GM12864 (cell line): ENCODE results near the gene PGA3.
"Not testable (repeated sequence)": the region's sequence is repeated elsewhere in the genome, so short reads cannot be mapped to it uniquely, and the experiment has no call there.

Experiments
- DNase-seq: peaks from one replicate; pipeline ENCODE4 v3.0.0-alpha.2; 2011; ENCODE audit warnings: low read depth
- H3K4me3 ChIP-seq: 2 replicates; pipeline ENCODE4 v1.5.1; 2011; ENCODE audit warnings: mild to moderate bottlenecking, low read depth, low read length, control low read depth
- TF ChIP-seq, protein P1 (sequence below): IDR thresholded peaks from 2 replicates; pipeline ENCODE4 v1.5.1; 2011; ENCODE audit warnings: low read depth, mild to moderate bottlenecking, moderate library complexity, low read length, control low read depth, inconsistent platforms; ENCODE audit errors: missing control alignments

The PGA3 gene

DNA sequence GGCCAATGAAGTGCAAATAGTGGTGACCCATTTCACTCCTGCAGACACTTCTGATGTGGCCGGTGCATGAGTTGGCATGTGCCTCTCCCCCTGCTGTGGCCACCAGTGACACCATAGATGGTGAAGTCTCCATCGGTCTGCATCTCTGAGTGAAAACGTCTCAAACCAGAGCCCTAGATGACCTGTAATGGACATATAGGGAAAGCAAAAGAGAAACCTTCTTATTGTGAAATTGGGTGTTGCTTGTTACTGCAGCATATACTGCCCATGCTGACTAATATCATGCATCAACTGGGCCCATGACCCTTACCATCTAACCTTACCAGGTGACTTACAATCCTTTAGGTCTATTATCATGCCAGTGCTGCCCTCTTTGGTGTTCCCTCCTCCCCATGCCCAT is 30.4 kb upstream of the PGA3 start:
- H3K4me3 ChIP-seq, result no peak overlapping the region
- TF ChIP-seq, protein P1, sequence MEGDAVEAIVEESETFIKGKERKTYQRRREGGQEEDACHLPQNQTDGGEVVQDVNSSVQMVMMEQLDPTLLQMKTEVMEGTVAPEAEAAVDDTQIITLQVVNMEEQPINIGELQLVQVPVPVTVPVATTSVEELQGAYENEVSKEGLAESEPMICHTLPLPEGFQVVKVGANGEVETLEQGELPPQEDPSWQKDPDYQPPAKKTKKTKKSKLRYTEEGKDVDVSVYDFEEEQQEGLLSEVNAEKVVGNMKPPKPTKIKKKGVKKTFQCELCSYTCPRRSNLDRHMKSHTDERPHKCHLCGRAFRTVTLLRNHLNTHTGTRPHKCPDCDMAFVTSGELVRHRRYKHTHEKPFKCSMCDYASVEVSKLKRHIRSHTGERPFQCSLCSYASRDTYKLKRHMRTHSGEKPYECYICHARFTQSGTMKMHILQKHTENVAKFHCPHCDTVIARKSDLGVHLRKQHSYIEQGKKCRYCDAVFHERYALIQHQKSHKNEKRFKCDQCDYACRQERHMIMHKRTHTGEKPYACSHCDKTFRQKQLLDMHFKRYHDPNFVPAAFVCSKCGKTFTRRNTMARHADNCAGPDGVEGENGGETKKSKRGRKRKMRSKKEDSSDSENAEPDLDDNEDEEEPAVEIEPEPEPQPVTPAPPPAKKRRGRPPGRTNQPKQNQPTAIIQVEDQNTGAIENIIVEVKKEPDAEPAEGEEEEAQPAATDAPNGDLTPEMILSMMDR, result no peak

DNA sequence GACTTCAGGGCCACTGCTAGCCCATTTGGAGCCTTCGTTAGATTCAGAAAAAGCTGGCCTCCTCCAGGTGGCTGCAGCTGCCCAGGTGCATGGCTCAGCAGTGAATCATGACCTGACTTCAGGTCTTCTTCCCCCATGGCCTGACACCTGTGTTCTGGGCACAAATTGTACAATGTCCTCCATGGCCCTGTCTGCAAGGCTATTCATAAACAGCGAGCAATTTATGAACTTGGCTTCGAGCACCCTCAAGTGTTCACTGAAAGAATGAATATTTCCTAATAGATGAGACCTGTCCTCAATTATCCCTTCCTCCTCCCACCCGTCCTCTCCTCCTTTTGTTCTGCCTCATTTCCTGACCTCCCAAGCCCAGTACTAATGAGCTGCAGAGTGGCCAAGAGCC is 29.9 kb upstream of the PGA3 start:
- no peak overlapping the region for H3K4me3 ChIP-seq
- TF ChIP-seq, protein P1, result peak; percentile 32
- DNase-seq, result no peak

More for the DNA sequence above, 30.4 kb upstream of the PGA3 start:
- no peak for DNase-seq

DNA sequence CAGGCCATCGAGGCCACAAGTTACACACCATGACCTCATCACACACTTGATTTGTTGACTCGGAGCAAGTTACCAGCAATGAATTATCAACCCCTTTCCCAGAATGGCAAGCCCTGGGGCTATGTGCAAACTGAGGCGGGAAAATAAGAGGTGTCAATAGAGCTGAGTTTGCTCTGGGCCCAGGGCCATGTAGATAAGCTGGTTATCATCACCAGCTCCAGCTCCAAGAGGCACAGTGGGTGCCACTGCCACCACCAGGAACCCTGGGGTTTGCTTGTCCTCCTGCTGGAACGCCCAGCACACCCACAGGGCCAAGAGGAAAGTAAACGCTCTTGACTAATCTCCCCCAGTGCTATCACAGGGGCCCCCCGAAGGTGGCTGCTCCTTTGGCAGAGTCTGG is 29.0 kb upstream of the PGA3 start:
- TF ChIP-seq, protein P1, result no peak
- no peak for DNase-seq
- no peak overlapping the region for H3K4me3 ChIP-seq

DNA sequence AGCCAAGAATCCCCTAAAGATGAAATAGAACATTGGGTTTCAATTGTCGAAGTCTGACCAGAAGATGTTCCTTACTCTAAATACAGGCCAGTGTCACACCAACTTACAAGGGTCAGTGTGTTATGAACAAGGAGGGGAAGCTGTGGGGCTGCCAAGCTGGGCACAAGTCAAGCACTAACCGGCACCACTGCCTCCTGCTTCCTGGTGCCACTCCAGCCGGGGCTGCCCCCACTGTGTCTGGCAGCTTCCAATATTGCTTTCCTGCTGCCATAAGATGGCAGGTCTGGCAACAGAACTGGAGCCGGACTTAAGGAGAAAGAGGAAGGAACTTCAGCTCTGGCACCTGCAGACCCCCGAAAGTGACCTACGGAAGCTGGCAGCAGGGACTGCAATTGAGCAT is 28.4 kb upstream of the PGA3 start:
- TF ChIP-seq, protein P1, result no peak

DNA sequence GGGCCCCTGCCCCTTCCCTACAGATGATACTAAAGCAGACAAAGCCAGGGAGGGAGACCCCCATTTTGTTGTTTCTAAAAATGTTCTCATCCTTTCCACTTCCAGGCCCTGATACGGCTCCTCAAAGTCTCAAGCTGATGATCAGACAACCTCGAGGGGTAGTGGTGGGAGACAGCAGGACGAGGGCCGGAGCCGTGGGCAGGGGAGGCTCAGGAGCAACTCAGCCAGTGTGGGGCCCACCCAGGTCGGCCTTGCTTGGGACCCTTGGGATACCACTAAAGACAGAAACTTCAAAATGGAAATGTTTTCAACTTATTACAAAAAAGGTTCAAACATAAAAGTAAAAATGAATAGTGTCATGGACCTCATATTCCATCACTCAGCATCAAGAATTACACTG is 26.9 kb upstream of the PGA3 start:
- DNase-seq, result no peak
- TF ChIP-seq, protein P1, result no peak
- no peak overlapping the region for H3K4me3 ChIP-seq

More for the DNA sequence above, 28.4 kb upstream of the PGA3 start:
- no peak for DNase-seq
- H3K4me3 ChIP-seq, result no peak overlapping the region

DNA sequence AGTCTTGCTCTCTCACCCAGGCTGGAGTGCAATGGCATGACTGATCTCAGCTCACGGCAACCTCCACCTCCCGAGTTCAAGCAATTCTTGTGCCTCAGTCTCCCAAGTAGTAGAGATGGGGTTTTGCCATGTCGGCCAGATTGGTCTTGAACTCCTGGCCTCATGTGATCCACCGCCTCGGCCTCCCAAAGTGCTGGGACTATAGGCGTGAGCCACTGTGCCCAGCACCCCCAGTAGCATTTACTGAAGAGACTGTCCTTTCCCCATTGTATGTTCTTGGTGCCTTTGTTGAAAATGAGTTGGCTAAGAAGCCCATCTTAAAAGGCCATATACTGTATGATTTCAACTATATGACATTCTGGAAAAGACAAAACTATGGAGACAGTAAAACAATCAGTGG is 23.1 kb upstream of the PGA3 start:
- DNase-seq, H3K4me3 ChIP-seq: not testable (repeated sequence)

DNA sequence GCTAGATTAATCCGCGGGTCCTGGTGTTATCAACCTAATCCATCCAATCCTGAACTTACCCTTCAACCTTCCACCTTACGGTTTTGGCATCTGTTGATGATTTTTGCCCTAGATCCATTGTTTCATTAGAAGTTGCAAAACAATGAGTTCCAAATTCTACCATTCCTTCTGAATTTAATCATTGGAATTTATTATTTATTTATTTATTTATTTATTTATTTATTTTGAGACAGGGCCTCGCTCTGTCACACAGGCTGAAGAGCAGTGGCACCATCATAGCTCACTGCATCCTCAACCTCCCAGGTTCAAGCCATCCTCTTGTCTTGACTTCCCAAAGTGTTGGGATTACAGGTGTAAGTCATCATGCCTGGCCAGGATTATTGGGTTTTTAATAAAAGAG is 21.8 kb upstream of the PGA3 start:
- no peak overlapping the region for H3K4me3 ChIP-seq
- TF ChIP-seq, protein P1, result no peak
- DNase-seq, result no peak

DNA sequence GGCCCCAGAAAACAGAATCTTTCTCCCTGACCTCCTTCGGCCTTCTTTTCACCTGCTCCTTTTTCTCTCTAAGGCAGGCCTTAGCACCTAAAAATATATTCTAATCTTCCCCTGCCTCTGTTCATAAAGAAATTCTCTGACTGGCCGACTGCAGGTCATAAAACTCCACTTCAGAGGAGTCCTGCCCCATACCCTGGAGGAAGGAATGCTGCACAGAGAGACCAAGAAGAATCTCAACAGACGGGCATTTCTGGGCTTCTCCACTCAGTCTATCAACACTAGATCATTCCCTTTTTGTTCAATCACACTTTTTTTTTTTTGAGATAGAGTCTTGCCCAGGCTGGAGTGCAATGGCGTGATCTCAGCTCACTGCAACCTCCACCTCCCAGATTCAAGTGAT is 19.7 kb upstream of the PGA3 start:
- DNase-seq, result no peak
- TF ChIP-seq, protein P1, result no peak
- no peak overlapping the region for H3K4me3 ChIP-seq
